C4-2B (cell line): Measurements from ENCODE around the gene UQCR11.

Experiments used
- ZFX ChIP-seq: fragments of 450-650 bp; IDR thresholded peaks from 2 replicates; pipeline ENCODE4 v1.6.1; 2017
- TF ChIP-seq, protein P1 (sequence below): fragments of 450-650 bp; conservative IDR thresholded peaks from 2 replicates; pipeline ENCODE4 v1.5.1; 2017; ENCODE audit warnings: mild to moderate bottlenecking

DNA sequence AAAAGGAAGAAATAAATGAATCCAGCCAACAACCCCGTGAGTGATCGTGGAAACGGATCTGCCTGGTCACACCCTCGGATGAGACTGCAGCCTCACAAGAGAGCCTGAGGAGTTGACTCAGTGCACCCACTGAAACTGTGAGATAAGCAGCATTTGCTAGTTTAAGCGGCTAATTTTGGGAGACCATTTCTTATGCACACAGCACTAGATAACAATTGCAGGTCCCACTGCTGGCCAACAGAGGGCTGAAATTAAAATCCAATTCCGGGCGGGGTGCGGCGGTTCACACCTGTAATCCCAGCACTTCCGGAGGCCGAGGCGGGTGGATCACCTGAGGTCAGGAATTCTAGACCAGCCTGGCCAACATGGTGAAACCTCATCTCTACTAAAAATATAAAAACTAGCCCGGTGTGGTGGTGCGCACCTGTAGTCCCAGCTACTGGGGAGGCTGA is 3.6 kb downstream of the UQCR11 start:
- TF ChIP-seq, protein P1, sequence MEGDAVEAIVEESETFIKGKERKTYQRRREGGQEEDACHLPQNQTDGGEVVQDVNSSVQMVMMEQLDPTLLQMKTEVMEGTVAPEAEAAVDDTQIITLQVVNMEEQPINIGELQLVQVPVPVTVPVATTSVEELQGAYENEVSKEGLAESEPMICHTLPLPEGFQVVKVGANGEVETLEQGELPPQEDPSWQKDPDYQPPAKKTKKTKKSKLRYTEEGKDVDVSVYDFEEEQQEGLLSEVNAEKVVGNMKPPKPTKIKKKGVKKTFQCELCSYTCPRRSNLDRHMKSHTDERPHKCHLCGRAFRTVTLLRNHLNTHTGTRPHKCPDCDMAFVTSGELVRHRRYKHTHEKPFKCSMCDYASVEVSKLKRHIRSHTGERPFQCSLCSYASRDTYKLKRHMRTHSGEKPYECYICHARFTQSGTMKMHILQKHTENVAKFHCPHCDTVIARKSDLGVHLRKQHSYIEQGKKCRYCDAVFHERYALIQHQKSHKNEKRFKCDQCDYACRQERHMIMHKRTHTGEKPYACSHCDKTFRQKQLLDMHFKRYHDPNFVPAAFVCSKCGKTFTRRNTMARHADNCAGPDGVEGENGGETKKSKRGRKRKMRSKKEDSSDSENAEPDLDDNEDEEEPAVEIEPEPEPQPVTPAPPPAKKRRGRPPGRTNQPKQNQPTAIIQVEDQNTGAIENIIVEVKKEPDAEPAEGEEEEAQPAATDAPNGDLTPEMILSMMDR = no peak; the same call in 1 of the 2 replicates
- TF ChIP-seq ZFX = no peak
